Thyroid gland (tissue), 4 donors: ENCODE results near the gene IFITM1. TPM values are rescaled to one million over a fixed set of nuclear protein-coding genes. Genes with fewer than 3 reads are reported as not detected.

Source experiments
- DNase-seq, 2 donors: peaks; one replicate each; pipeline ENCODE4 v3.0.0-alpha.2; 2019
- H3K27ac ChIP-seq, 3 donors: fragments of 200-600 bp; sonication (generic); 1 replicate in 2 of 3; 2 replicates in 1 of 3; pipeline ENCODE4 v1.5.1; 2016 to 2019; ENCODE audit warnings: mild to moderate bottlenecking in 1 of 3, moderate library complexity in 1 of 3
- H3K27me3 ChIP-seq: fragments of 200-600 bp; sonication (generic); one replicate; pipeline ENCODE4 v1.5.1; 2019
- H3K36me3 ChIP-seq, 2 donors: fragments of 200-600 bp; sonication (generic); one replicate each; pipeline ENCODE4 v1.5.1; 2016 to 2019
- H3K4me1 ChIP-seq, 2 donors: fragments of 200-600 bp; sonication (generic); one replicate each; pipeline ENCODE4 v1.5.1; 2017 to 2019
- H3K4me3 ChIP-seq, 3 donors: fragments of 200-600 bp; sonication (generic); replicated peaks in 1 of 3; 1 replicate in 2 of 3; 2 replicates in 1 of 3; pipeline ENCODE4 v1.5.1; 2016; ENCODE audit warnings: mild to moderate bottlenecking in 1 of 3
- H3K9me3 ChIP-seq: fragments of 200-600 bp; sonication (generic); one replicate; pipeline ENCODE4 v1.5.1; 2017
- POLR2A ChIP-seq, 2 donors: fragments of 450-650 bp; IDR thresholded peaks; one replicate each; pipeline ENCODE4 v1.6.1; 2017; ENCODE audit warnings: antibody characterized with exemption in 2 of 2, mild to moderate bottlenecking in 2 of 2, moderate library complexity in 1 of 2
- WGBS, 2 donors: methylation state at CpG; one replicate each; pipeline ENCODE4 v1.1.5; 2017; 5-methylcytosine and 5-hydroxymethylcytosine counted together
- intact Hi-C: fragments of 100-400 bp; cut with DNase I; formaldehyde crosslinking; loops from one replicate; pipeline ENCODE4 v1.15.1; 2023
- total RNA-seq, 4 donors: library from RNA; depleted of rRNA; stranded (reverse); fragments of >200 nt; gene quantifications; one replicate each; pipeline ENCODE4 v1.2.3, GENCODE V29; 2016
- TF ChIP-seq, protein P1 (sequence below), 6 experiments: fragments of 200-600 bp in 3 of 6; fragments of 450-650 bp in 3 of 6; sonication (generic) in 3 of 6; IDR thresholded peaks; one replicate each; pipeline ENCODE4 v1.5.1; 2016 to 2019; ENCODE audit warnings: antibody characterized with exemption in 6 of 6, mild to moderate bottlenecking in 2 of 6, inconsistent platforms in 1 of 6, moderate library complexity in 1 of 6

Gene IFITM1
- total RNA-seq, 4 donors from 2014 or later, result 94.3 to 163 (median 103) TPM

DNA sequence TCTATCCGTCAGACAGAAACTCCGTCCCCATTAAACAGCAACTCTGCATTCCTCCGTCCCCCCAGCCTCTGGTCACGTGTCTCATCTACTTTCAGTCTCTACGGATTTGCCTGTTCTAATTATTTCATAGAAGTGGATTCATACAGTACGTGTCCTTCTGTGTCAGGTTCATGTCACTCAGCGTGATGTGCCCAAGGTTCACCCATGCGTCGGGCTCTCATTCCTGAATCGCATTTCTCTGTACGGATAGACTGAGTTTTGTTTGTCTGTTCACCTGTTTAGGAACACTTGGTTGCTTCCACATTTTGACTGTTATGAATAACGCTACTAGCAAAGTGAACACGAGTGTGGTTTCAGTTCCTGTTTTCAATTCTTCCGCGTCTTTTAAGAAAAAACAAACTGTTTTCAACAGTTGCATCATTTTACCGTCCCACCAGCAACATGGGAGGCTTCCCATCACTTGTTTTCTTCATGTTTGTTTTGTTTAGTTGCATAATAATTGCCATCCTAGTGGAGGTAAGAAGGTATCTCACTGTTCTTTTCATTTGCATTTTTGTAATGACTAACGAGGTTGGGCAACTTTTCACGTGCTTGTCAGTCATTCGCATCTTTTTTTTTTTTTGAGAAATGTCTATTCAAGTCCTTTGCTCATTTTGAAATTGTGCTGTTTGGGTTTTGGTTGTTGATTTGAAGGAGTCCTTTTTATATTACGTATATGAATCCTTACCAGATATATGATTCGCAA is 44.5 kb upstream of the IFITM1 start:
- H3K27ac ChIP-seq, result no peak overlapping the region
- intact Hi-C loops, result no loop called here
- H3K27me3 ChIP-seq, result no peaks in the 10 kb centered on the region
- no peaks in the 10 kb centered on the region for H3K36me3 ChIP-seq
- 54 to 55% methylated on average over 21 of the region's 21 CpGs for WGBS, 2 donors
- TF ChIP-seq, protein P1, sequence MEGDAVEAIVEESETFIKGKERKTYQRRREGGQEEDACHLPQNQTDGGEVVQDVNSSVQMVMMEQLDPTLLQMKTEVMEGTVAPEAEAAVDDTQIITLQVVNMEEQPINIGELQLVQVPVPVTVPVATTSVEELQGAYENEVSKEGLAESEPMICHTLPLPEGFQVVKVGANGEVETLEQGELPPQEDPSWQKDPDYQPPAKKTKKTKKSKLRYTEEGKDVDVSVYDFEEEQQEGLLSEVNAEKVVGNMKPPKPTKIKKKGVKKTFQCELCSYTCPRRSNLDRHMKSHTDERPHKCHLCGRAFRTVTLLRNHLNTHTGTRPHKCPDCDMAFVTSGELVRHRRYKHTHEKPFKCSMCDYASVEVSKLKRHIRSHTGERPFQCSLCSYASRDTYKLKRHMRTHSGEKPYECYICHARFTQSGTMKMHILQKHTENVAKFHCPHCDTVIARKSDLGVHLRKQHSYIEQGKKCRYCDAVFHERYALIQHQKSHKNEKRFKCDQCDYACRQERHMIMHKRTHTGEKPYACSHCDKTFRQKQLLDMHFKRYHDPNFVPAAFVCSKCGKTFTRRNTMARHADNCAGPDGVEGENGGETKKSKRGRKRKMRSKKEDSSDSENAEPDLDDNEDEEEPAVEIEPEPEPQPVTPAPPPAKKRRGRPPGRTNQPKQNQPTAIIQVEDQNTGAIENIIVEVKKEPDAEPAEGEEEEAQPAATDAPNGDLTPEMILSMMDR (IDR thresholded peaks at IDR 0.05), result no peak
- TF ChIP-seq POLR2A (IDR thresholded peaks at IDR 0.05), result no peak
- no peak overlapping the region for H3K4me3 ChIP-seq
- H3K4me1 ChIP-seq, result no peaks in the 10 kb centered on the region
- H3K9me3 ChIP-seq, result no peaks in the 10 kb centered on the region
- DNase-seq, result no peak

DNA sequence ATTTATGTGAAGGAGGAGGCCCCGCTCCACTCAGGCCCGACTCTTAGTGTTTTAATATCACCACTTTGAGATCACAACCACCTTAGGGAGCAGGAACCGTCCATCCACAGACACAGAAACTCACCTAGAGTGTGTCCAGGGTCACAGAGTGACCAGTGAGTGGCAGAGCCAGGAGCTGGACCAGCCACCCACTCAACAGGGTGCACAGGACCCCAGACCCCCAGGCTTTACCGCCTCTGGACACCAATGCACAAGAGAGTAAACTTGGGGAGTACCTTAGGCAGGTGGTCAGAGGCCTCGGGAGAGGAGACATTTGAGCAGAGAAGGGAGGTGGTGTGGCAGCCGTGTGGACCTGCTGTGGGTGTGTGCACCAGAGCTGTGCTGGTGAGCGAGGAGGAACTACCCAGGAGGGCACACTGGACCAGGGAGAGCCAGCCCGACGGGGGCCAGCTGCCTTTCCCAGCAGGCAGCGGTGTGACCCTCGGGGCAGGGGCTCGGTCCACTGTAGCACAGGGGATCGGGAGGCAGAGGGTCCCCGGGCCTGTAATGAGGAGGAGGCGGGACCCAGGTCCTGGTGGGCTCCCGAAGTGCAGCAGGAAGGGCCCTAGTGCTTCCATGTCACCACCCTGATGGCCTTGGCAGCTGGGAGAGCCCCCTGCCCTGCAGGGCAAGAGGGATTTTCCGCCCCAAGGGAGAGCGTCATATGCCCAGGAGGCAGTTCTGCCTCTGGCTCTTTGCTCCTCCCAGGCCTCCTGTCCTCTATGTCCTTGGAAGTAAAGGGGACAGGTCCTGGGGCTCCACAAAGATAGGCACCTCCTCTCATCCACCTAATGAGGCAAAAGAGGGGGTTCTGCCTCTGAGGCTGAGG is 43.2 kb upstream of the IFITM1 start:
- Histone ChIP-seq H3K4me1 (no peaks in the 10 kb centered on the region), H3K4me3 (no peak overlapping the region), H3K9me3 (no peaks in the 10 kb centered on the region), H3K27ac (no peak overlapping the region), H3K27me3 (no peaks in the 10 kb centered on the region), H3K36me3 (no peaks in the 10 kb centered on the region)
- intact Hi-C loops, result no loop called here
- no peak for TF ChIP-seq POLR2A (IDR thresholded peaks at IDR 0.05)
- TF ChIP-seq, protein P1 (IDR thresholded peaks at IDR 0.05), result no peak
- no peak for DNase-seq
- 79 to 81% methylated on average over 11 to 17 of the region's 18 CpGs for WGBS, 2 donors

DNA sequence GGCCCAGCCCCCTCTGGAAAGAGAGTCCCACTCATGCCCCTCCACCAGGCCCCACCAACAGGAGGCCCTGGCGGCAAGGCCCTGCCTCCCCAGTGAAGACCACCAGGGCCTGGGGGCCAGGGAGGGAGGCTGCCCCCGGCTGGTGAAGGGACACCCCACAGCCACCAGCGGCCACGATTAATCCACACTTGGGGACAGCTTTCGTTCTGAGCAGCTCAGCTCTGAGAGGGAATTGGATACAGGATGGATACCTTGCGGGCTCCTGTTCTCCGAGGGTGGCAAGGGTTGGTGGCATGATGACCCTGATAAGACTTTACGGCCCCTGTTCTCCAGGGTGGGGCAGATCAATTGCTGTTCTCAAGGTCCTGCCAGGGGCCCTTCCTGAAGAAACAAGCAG is 42.5 kb upstream of the IFITM1 start:
- H3K4me3 ChIP-seq, result no peak overlapping the region
- H3K4me1 ChIP-seq, result no peaks in the 10 kb centered on the region
- H3K9me3 ChIP-seq, result no peaks in the 10 kb centered on the region
- no peak for TF ChIP-seq POLR2A (IDR thresholded peaks at IDR 0.05)
- TF ChIP-seq, protein P1 (IDR thresholded peaks at IDR 0.05), result no peak
- H3K27ac ChIP-seq, result no peak overlapping the region
- no peaks in the 10 kb centered on the region for H3K27me3 ChIP-seq
- no peaks in the 10 kb centered on the region for H3K36me3 ChIP-seq
- 89 to 94% methylated on average over 5 to 8 of the region's 8 CpGs for WGBS, 2 donors
- no peak for DNase-seq
- intact Hi-C loops, result no loop called here

DNA sequence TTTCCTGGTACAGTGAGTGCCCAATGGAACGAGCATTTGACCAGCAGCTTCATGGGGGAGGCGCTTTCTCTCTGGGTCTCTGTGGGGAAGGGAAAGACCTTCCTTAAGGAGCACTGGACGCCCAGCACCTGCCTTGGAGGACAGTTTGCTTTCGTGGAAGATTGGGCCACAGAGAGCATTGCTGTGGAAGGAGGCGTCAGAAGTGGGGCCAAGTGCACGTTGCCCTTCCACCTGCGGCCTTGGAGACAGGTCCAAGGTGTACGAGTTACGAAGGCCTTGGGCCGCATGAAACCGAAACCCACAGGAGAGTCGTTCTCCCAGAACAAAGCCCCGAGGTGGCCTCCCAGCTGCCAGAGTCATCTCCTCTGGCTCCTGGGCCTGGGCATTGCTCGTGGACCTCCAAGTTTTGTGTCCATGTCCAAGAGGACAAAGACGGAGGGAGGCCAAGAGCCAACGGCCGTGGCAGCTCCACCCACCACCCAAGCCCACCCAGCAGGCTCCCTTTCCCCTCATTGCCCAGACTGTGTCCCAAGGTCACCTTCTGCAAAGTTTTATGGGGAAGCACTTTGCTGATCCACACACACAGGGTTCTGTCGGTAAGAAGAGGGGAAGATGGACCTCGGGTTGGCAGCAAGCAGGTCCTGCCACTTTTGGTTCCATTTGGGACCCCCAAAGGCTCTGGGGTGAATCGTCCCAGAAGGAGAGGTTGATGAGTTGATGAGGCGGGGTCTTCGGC is 41.5 kb upstream of the IFITM1 start:
- H3K27me3 ChIP-seq, result no peaks in the 10 kb centered on the region
- H3K27ac ChIP-seq, result no peak overlapping the region
- no peak for DNase-seq
- TF ChIP-seq, protein P1 (IDR thresholded peaks at IDR 0.05), result no peak
- no peak for TF ChIP-seq POLR2A (IDR thresholded peaks at IDR 0.05)
- H3K4me3 ChIP-seq, result no peak overlapping the region
- H3K4me1 ChIP-seq, result no peaks in the 10 kb centered on the region
- intact Hi-C loops, result no loop called here
- H3K9me3 ChIP-seq, result no peaks in the 10 kb centered on the region
- WGBS, 2 donors, result 84 to 86% methylated on average over 13 to 22 of the region's 22 CpGs
- no peaks in the 10 kb centered on the region for H3K36me3 ChIP-seq
